ENCODE data around the gene GNL1. TPM values are rescaled to one million over a fixed set of nuclear protein-coding genes. Genes with fewer than 3 reads are reported as not detected.
A peak's percentile ranks its signal among the peaks of the same experiment; 100 is the strongest.

The GNL1 gene
- total and polyA plus RNA-seq, 9 of the 15 experiments (the other 6 are each of a cell fraction or from before 2014, with no cell fraction given) = 0.73 to 112 (median 58.0) TPM

DNA sequence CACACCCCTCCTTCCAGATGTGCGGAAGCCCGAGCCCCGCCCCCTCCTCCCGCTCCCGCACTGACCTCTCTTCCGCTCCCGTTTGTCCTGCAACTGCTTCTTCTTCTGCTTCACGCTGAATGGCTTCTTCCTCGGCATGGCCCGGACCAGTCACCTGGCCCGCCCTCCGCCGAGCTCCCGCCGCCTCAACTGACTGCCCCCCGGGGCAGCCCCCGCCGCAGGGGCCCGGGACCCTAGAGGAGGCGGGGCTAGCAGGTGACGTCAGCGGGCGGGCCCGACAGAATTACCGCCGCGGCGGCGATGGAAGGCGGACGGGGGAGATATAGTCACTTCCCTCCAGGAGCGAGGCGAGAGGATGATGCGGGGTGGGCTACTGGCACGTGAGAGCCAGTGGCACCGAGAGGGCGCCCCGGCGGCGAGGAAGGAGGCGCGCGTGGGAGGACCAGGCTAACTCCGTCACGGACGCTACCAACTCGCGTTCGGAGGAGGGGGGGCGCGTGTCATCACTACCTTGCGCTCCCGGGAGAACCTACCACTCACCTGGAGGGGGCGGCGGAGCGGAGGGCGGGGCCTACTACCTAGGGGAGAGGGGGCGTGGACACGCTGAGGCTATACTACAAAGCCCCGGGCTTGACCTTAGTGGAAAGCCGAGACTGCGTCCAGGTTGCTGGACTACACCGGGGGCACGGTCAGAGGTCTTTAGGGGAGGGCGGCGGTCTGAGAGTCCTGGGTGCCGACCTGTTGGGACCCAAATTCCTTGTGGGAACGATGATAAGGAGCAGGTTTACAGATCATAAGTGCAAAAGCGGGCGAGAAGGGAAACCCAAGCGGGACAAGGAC is at the start of gene GNL1 (continued):
- TF ChIP-seq, protein P1, sequence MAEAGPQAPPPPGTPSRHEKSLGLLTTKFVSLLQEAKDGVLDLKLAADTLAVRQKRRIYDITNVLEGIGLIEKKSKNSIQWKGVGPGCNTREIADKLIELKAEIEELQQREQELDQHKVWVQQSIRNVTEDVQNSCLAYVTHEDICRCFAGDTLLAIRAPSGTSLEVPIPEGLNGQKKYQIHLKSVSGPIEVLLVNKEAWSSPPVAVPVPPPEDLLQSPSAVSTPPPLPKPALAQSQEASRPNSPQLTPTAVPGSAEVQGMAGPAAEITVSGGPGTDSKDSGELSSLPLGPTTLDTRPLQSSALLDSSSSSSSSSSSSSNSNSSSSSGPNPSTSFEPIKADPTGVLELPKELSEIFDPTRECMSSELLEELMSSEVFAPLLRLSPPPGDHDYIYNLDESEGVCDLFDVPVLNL (CRISPR knock-in tag; IDR thresholded peaks at IDR 0.05; ENCODE audit: low read depth) = no peak
- peak; percentile 75 for TF ChIP-seq RBFOX2 (IDR thresholded peaks at IDR 0.05; ENCODE audit: low read depth, low read length)
- TF ChIP-seq KAT2B (IDR thresholded peaks at IDR 0.05; ENCODE audit: low read depth, low read length) = no peak
- TF ChIP-seq TAF9B (IDR thresholded peaks at IDR 0.05; ENCODE audit: partially characterized antibody) = peak; percentile 61
- TF ChIP-seq, protein P2, sequence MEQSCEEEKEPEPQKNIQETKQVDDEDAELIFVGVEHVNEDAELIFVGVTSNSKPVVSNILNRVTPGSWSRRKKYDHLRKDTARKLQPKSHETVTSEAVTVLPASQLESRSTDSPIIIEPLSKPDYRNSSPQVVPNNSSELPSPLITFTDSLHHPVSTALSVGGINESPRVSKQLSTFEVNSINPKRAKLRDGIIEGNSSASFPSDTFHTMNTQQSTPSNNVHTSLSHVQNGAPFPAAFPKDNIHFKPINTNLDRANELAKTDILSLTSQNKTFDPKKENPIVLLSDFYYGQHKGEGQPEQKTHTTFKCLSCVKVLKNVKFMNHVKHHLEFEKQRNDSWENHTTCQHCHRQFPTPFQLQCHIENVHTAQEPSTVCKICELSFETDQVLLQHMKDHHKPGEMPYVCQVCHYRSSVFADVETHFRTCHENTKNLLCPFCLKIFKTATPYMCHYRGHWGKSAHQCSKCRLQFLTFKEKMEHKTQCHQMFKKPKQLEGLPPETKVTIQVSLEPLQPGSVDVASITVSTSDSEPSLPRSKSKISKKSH (CRISPR knock-in tag; IDR thresholded peaks at IDR 0.05) = no peak
- no peak for TF ChIP-seq ZNF551 (CRISPR knock-in tag; IDR thresholded peaks at IDR 0.05)
- TF ChIP-seq ZNF778 (CRISPR knock-in tag; IDR thresholded peaks at IDR 0.05) = no peak
- TF ChIP-seq, protein P3, sequence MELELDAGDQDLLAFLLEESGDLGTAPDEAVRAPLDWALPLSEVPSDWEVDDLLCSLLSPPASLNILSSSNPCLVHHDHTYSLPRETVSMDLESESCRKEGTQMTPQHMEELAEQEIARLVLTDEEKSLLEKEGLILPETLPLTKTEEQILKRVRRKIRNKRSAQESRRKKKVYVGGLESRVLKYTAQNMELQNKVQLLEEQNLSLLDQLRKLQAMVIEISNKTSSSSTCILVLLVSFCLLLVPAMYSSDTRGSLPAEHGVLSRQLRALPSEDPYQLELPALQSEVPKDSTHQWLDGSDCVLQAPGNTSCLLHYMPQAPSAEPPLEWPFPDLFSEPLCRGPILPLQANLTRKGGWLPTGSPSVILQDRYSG (tag; conservative IDR thresholded peaks at IDR 0.05; ENCODE audit: low read depth) = no peak
- no peak for TF ChIP-seq ZNF75A (CRISPR knock-in tag; IDR thresholded peaks at IDR 0.05)
- peak; percentile 43; the same call in 1 of the 2 replicates for TF ChIP-seq ZNF12 (CRISPR knock-in tag; IDR thresholded peaks at IDR 0.05)
- no peak for TF ChIP-seq HSF4 (CRISPR knock-in tag; IDR thresholded peaks at IDR 0.05; ENCODE audit: borderline replicate concordance)
- TF ChIP-seq ZNF79 (CRISPR knock-in tag; IDR thresholded peaks at IDR 0.05; ENCODE audit: low read depth) = no peak
- TF ChIP-seq NR2C2 (CRISPR knock-in tag; IDR thresholded peaks at IDR 0.05) = peak; percentile 94; the same call in 1 of the 2 replicates
- no peak for TF ChIP-seq NR2C2 (tag; IDR thresholded peaks at IDR 0.05)
- TF ChIP-seq HMGN3 (IDR thresholded peaks at IDR 0.05; ENCODE audit: borderline replicate concordance, extremely low read depth, insufficient read length, low read depth, low read length) = peak; percentile 29
- no peak; the same call in 1 of the 2 replicates for TF ChIP-seq MYNN (IDR thresholded peaks at IDR 0.05)
- TF ChIP-seq MYNN (CRISPR knock-in tag; IDR thresholded peaks at IDR 0.05) = no peak
- TF ChIP-seq MXI1 (IDR thresholded peaks at IDR 0.05; ENCODE audit: low read depth, low read length) = no peak
- TF ChIP-seq RB1 (IDR thresholded peaks at IDR 0.05; ENCODE audit: low read depth) = peak; percentile 89
- peak; percentile 91 for TF ChIP-seq POLR2G (IDR thresholded peaks at IDR 0.05; ENCODE audit: low read depth, low read length)
- no peak; the same call in 1 of the 2 replicates for TF ChIP-seq ZFX (CRISPR knock-in tag; IDR thresholded peaks at IDR 0.05)
- peak; percentile 5 for TF ChIP-seq TCF3 (CRISPR knock-in tag; IDR thresholded peaks at IDR 0.05)
- TF ChIP-seq, protein P4, sequence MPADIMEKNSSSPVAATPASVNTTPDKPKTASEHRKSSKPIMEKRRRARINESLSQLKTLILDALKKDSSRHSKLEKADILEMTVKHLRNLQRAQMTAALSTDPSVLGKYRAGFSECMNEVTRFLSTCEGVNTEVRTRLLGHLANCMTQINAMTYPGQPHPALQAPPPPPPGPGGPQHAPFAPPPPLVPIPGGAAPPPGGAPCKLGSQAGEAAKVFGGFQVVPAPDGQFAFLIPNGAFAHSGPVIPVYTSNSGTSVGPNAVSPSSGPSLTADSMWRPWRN (IDR thresholded peaks at IDR 0.05; ENCODE audit: low read depth) = no peak
- TF ChIP-seq ZNF384 (IDR thresholded peaks at IDR 0.05; ENCODE audit: low read depth, low read length) = no peak
- no peak for TF ChIP-seq ETS2 (tag; IDR thresholded peaks at IDR 0.05; ENCODE audit: borderline replicate concordance, poor library complexity, severe bottlenecking)

All from K562 (cell line).